GM12874 (cell line): ENCODE measurements around the gene ZSWIM7.

ENCODE experiments used
- CTCF ChIP-seq: IDR thresholded peaks from 2 replicates; pipeline ENCODE4 v1.5.1; 2011; ENCODE audit warnings: low read depth, mild to moderate bottlenecking, control low read depth, low read length, moderate library complexity; ENCODE audit not compliant: insufficient read depth

Gene ZSWIM7

GRCh38 chr17:15972497-15972951, 27.0 kb downstream of the ZSWIM7 start:
- no peak for TF ChIP-seq CTCF

- TF ChIP-seq CTCF, result no peak
These were observed 27.6 kb downstream of the ZSWIM7 start for GRCh38 chr17:15971882-15972281.

GRCh38 chr17:15971098-15971678, 28.3 kb downstream of the ZSWIM7 start:
- no peak for TF ChIP-seq CTCF

GRCh38 chr17:15970500-15970899, 29.0 kb downstream of the ZSWIM7 start:
- no peak for TF ChIP-seq CTCF

- no peak for TF ChIP-seq CTCF
These were observed 30.0 kb downstream of the ZSWIM7 start for GRCh38 chr17:15969463-15969862.

GRCh38 chr17:15967706-15968399, 31.7 kb downstream of the ZSWIM7 start:
- no peak for TF ChIP-seq CTCF

GRCh38 chr17:15966879-15967248, 32.6 kb downstream of the ZSWIM7 start:
- TF ChIP-seq CTCF, result no peak
